GM19193 (cell line): ENCODE results near the gene SMPX.

Source experiments
- POLR2A ChIP-seq: IDR thresholded peaks from 4 replicates; pipeline ENCODE4 v1.6.1; 2011; ENCODE audit not compliant: insufficient read depth, insufficient read length; ENCODE audit errors: extremely low read depth

SMPX gene

DNA sequence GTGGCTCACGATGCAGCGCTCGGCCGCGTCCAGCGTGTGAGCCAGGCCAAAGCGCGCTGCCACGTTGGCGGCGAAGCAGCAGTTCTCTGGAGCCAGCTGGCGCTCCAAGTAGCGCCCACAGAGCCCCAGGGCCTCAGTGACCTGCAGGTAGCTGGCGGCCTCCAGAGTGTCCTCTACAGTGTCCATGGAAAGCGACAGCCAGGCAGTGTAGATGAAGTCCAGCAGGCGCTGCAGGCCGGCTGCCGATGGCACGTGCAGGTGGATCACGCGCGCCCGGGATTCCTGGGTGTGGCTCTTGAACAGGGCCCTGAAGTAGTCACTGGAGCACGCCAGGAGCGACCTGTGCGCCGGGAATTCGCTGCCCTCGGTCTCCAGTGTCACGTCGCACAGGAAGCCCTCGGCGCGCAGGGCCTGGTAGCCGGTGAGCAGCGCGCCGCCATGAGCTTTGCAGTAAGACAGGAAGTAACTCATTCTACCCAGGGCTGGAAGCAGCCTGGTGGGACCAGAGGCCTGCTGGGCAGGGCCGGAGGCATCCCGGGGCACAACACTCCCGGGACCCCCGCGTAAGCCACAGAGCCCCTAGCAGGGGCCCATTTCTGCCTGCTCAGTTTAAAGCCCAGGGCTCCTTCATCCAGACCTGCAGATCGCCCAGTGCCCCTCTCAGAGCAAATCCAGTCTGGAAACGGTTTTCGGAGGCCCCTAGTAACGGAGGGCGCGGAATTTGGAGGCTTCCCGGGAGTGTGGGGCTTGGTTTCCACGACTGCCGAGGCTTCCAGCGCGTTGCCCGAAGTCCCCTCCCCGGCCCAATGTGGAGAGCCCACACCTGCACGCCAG lies 100.4 kb downstream of the SMPX start:
- no peak for TF ChIP-seq POLR2A

- no peak for TF ChIP-seq POLR2A
Observed at GRCh38 chrX:21656587-21657317, 101.2 kb downstream of the SMPX start.
